Fibroblast of lung (primary cell): ENCODE data around the gene TSSC4. TPM values are rescaled to one million over a fixed set of nuclear protein-coding genes. Genes with fewer than 3 reads are reported as not detected.
"Not testable (repeated sequence)": the region's sequence is repeated elsewhere in the genome, so short reads cannot be mapped to it uniquely, and the experiment has no call there.

Experiments
- DNase-seq, 2 donors: peaks; one replicate each; pipeline versions ENCODE4 v3.0.0 to v3.0.0-alpha.2; 2010; ENCODE audit warnings: low read depth in 2 of 2
- H2AFZ ChIP-seq: 2 replicates; pipeline ENCODE4 v1.5.1; 2012; ENCODE audit warnings: low read length, control low read depth, inconsistent platforms
- H3K27ac ChIP-seq: 2 replicates; pipeline ENCODE4 v1.5.1; 2011; ENCODE audit warnings: low read length, control low read depth; ENCODE audit not compliant: insufficient read depth
- H3K27me3 ChIP-seq: 2 replicates; pipeline ENCODE4 v1.5.1; 2011; ENCODE audit warnings: mild to moderate bottlenecking, low read length; ENCODE audit not compliant: control insufficient read depth, insufficient read depth
- H3K36me3 ChIP-seq: 2 replicates; pipeline ENCODE4 v1.5.1; 2011; ENCODE audit warnings: low read length; ENCODE audit not compliant: control insufficient read depth, insufficient read depth
- H3K4me1 ChIP-seq: 2 replicates; pipeline ENCODE4 v1.5.1; 2011; ENCODE audit warnings: low read length; ENCODE audit not compliant: control insufficient read depth, insufficient read depth; ENCODE audit errors: extremely low read depth
- H3K4me2 ChIP-seq: 2 replicates; pipeline ENCODE4 v1.5.1; 2011; ENCODE audit warnings: low read length, control low read depth; ENCODE audit not compliant: insufficient read depth; ENCODE audit errors: extremely low read depth
- H3K4me3 ChIP-seq, 4 experiments: fragments of 200-600 bp in 1 of 4; sonication (generic) in 1 of 4; replicated peaks in 1 of 4; 2 replicates each; pipeline ENCODE4 v1.5.1; 2011 to 2016; ENCODE audit warnings: low read length in 4 of 4, low read depth in 3 of 4, mild to moderate bottlenecking in 3 of 4, control low read depth in 2 of 4, inconsistent platforms in 1 of 4, mixed read lengths in 1 of 4; ENCODE audit not compliant: insufficient read depth in 1 of 4; ENCODE audit errors: control extremely low read depth in 1 of 4
- H3K79me2 ChIP-seq: 2 replicates; pipeline ENCODE4 v1.5.1; 2012; ENCODE audit warnings: mild to moderate bottlenecking, low read length, inconsistent platforms; ENCODE audit not compliant: control insufficient read depth, insufficient read depth
- H3K9ac ChIP-seq: 2 replicates; pipeline ENCODE4 v1.5.1; 2011; ENCODE audit warnings: mild to moderate bottlenecking, low read length, control low read depth; ENCODE audit not compliant: insufficient read depth
- H3K9me3 ChIP-seq: 2 replicates; pipeline ENCODE4 v1.5.1; 2012; ENCODE audit warnings: low read depth, low read length; ENCODE audit not compliant: control insufficient read depth, insufficient read depth
- H4K20me1 ChIP-seq: 2 replicates; pipeline ENCODE4 v1.5.1; 2011; ENCODE audit warnings: low read length; ENCODE audit not compliant: control insufficient read depth, insufficient read depth; ENCODE audit errors: extremely low read depth
- EZH2 ChIP-seq: IDR thresholded peaks from 2 replicates; pipeline ENCODE4 v1.5.1; 2012; ENCODE audit warnings: low read length, control low read depth, mild to moderate bottlenecking; ENCODE audit errors: missing control alignments
- polyA plus RNA-seq, 2 donors: library from polyadenylated mRNA; depleted of rRNA in 1 of 2; stranded (reverse) in 1 of 2; unstranded in 1 of 2; fragments of >200 nt; gene quantifications; 2 replicates each; pipeline ENCODE4 v1.2.1, GENCODE V29; 2011 to 2012; ENCODE audit warnings: missing spikeins in 1 of 2
- total RNA-seq: library from RNA; depleted of rRNA; stranded (reverse); fragments of >200 nt; gene quantifications from 2 replicates; pipeline ENCODE4 v1.2.1, GENCODE V29; 2014
- TF ChIP-seq, protein P1 (sequence below), 2 donors: IDR thresholded peaks in 1 of 2; conservative IDR thresholded peaks in 1 of 2; 1 replicate in 1 of 2; 2 replicates in 1 of 2; pipeline ENCODE4 v1.5.1; 2011 to 2012; ENCODE audit warnings: low read length in 2 of 2, control low read depth in 1 of 2, inconsistent platforms in 1 of 2, low read depth in 1 of 2, mild to moderate bottlenecking in 1 of 2

The TSSC4 gene
- total and polyA plus RNA-seq, 2 donors (not counting 1 experiment from before 2014, with no cell fraction given), result 8.8 to 48.7 TPM

GRCh38 chr11:2363577-2364370 is 36.8 kb upstream of the TSSC4 start:
- no peak overlapping the region for H3K9ac ChIP-seq
- TF ChIP-seq EZH2, result no peak
- TF ChIP-seq, protein P1, sequence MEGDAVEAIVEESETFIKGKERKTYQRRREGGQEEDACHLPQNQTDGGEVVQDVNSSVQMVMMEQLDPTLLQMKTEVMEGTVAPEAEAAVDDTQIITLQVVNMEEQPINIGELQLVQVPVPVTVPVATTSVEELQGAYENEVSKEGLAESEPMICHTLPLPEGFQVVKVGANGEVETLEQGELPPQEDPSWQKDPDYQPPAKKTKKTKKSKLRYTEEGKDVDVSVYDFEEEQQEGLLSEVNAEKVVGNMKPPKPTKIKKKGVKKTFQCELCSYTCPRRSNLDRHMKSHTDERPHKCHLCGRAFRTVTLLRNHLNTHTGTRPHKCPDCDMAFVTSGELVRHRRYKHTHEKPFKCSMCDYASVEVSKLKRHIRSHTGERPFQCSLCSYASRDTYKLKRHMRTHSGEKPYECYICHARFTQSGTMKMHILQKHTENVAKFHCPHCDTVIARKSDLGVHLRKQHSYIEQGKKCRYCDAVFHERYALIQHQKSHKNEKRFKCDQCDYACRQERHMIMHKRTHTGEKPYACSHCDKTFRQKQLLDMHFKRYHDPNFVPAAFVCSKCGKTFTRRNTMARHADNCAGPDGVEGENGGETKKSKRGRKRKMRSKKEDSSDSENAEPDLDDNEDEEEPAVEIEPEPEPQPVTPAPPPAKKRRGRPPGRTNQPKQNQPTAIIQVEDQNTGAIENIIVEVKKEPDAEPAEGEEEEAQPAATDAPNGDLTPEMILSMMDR (conservative IDR thresholded peaks at IDR 0.05 in 1 of 2, IDR thresholded peaks at IDR 0.05 in 1 of 2; ENCODE audit: low read depth in 1 of 2, low read length in 2 of 2), result no peak
- DNase-seq, result no peak
- no peaks in the 10 kb centered on the region for H4K20me1 ChIP-seq
- no peaks in the 10 kb centered on the region for H3K36me3 ChIP-seq
- H3K4me3 ChIP-seq, result no peak overlapping the region
- no peak overlapping the region for H2AFZ ChIP-seq
- H3K79me2 ChIP-seq, result no peaks in the 10 kb centered on the region
- H3K4me1 ChIP-seq, result no peaks in the 10 kb centered on the region
- no peak overlapping the region for H3K27ac ChIP-seq
- no peak overlapping the region for H3K4me2 ChIP-seq
- no peaks in the 10 kb centered on the region for H3K27me3 ChIP-seq
- H3K9me3 ChIP-seq, result no peaks in the 10 kb centered on the region

DNA sequence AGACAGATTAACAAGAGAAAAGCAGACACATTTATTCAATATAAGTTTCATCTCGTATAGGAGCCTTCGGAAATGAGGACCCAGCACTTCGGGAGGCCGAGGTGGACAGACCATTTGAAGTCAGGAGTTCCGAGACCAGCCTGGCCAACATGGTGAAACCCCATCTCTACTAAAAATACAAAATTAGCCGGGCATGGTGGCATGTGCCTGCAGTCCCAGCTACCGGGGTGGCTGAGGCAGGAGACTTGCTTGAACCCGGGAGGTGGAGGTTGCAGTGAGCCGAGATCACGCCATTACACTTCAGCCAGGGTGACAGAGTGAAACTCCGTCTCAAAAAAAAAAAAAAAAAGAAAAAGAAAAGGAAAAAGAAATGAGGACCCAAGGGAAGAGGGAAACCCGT is 36.2 kb upstream of the TSSC4 start:
- not testable (repeated sequence) for H3K9ac ChIP-seq, H3K27me3 ChIP-seq, H3K36me3 ChIP-seq, H3K4me2 ChIP-seq, H2AFZ ChIP-seq, H3K79me2 ChIP-seq, H3K27ac ChIP-seq, H3K4me3 ChIP-seq, H3K4me1 ChIP-seq, DNase-seq, H4K20me1 ChIP-seq, H3K9me3 ChIP-seq

GRCh38 chr11:2365571-2366210 is 34.9 kb upstream of the TSSC4 start:
- H3K9me3 ChIP-seq, result no peaks in the 10 kb centered on the region
- DNase-seq, result no peak
- no peak overlapping the region for H3K27ac ChIP-seq
- no peaks in the 10 kb centered on the region for H3K4me1 ChIP-seq
- TF ChIP-seq EZH2, result no peak
- TF ChIP-seq, protein P1 (conservative IDR thresholded peaks at IDR 0.05 in 1 of 2, IDR thresholded peaks at IDR 0.05 in 1 of 2; ENCODE audit: low read depth in 1 of 2, low read length in 2 of 2), result no peak
- H3K79me2 ChIP-seq, result no peaks in the 10 kb centered on the region
- no peak overlapping the region for H3K9ac ChIP-seq
- H3K36me3 ChIP-seq, result no peaks in the 10 kb centered on the region
- H3K27me3 ChIP-seq, result no peaks in the 10 kb centered on the region
- peak overlapping the region in 1 of 4 experiments; percentile 20 for H3K4me3 ChIP-seq
- H3K4me2 ChIP-seq, result no peak overlapping the region
- H4K20me1 ChIP-seq, result no peaks in the 10 kb centered on the region
- no peak overlapping the region for H2AFZ ChIP-seq
